GM12892 (cell line): Measurements from ENCODE around the gene NPM3.
"Not testable (repeated sequence)": the region's sequence is repeated elsewhere in the genome, so short reads cannot be mapped to it uniquely, and the experiment has no call there.

ENCODE experiments used
- DNase-seq: peaks from one replicate; pipeline ENCODE4 v3.0.0; 2011; ENCODE audit not compliant: insufficient read length
- FAIRE-seq: peaks from 2 replicates; lab custom pipeline; 2011; peaks lifted over from hg19 to GRCh38; lab: Jason Lieb, UNC
- POLR2A ChIP-seq: IDR thresholded peaks from 2 replicates; pipeline ENCODE4 v1.6.1; 2011; ENCODE audit warnings: low read depth, low read length, control low read depth
- POLR2AphosphoS5 ChIP-seq: IDR thresholded peaks from 2 replicates; pipeline ENCODE4 v1.6.1; 2011; ENCODE audit warnings: low read depth, low read length, control low read depth
- TAF1 ChIP-seq: IDR thresholded peaks from 2 replicates; pipeline ENCODE4 v1.6.1; 2011; ENCODE audit warnings: low read depth, mild to moderate bottlenecking, control low read depth, low read length, borderline replicate concordance

The NPM3 gene

DNA sequence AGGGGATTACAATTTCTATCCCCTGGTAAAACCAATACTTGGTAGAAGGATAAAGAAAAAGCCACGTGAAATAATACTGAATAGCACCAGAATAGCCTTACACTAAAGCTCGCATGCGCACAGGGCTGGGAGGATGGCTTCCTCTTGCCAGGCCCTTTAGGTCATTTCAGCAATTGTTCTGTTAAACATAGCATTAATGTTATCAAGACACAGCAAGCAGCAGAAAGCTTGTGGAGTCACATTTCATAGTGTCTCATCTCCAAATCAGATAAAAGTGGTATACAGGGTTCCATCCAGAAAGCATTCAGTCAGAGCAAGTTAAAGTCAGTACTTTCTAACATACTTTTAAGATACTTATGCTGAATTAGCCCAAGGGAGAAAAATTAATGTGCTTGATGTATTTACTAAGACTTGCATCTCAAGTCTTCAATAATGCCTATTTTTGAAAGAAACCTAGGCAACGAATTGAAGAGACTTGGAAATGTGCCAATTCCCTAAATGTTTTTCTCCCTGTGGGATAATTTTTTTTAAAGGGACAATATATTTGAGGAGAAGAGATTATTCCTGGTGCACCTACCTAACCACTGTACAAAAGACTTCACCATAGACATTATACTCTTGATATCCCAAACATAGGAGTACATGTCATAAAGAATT is 14.3 kb upstream of the NPM3 start:
- TF ChIP-seq POLR2A (no peak), POLR2AphosphoS5 (no peak), TAF1 (no peak)
- DNase-seq (no peak), FAIRE-seq (no peak)

DNA sequence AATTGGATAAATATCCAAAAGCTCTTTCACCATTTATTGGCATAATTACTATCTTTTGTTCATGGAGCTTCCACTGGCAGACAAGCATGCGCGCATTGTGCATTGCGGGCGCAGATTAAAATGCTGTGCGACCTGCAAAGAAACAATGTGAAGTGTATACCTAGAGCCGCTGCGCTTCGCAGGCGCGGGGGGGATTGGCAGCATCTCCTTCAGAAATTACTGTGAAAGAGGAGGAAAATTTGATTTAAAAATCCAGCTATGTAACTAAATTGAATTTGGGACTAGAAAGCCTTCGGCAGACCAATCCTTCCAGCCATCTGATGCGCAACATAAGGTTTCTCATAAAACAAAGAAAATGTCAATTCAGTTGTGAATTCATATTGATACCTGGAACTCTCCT is 10.3 kb upstream of the NPM3 start:
- no peak for DNase-seq
- FAIRE-seq: no peak
- TF ChIP-seq POLR2AphosphoS5 (no peak), TAF1 (no peak), POLR2A (no peak)

DNA sequence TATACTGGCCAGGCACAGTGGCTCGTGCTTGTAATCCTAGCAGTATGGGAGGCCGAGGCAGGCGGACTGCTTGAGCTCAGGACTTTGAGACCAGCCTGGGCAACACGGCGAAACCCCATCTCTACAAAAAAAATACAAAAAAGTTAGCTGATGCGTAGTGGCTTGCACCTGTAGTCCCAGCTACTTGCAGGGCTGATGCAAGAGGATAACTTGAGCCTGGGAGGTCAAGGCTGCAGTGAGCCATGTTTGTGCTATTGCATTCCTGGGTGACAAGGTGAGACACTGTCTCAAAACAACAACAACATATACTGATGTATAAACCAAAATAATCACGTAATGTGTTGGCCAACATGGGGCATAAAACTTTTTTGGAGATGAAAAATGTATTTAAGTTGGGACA is 6.4 kb upstream of the NPM3 start:
- TF ChIP-seq POLR2A (no peak), TAF1 (no peak), POLR2AphosphoS5 (no peak; the same call in 1 of the 2 replicates)
- no peak for DNase-seq
- no peak for FAIRE-seq

GRCh38 chr10:101789231-101789630 is 6.0 kb upstream of the NPM3 start:
- not testable (repeated sequence) for DNase-seq, FAIRE-seq

GRCh38 chr10:101785801-101786200 is 2.6 kb upstream of the NPM3 start:
- DNase-seq (no peak), FAIRE-seq (no peak)
- TF ChIP-seq POLR2A (no peak), TAF1 (no peak), POLR2AphosphoS5 (peak; percentile 32; the same call in 1 of the 2 replicates)

DNA sequence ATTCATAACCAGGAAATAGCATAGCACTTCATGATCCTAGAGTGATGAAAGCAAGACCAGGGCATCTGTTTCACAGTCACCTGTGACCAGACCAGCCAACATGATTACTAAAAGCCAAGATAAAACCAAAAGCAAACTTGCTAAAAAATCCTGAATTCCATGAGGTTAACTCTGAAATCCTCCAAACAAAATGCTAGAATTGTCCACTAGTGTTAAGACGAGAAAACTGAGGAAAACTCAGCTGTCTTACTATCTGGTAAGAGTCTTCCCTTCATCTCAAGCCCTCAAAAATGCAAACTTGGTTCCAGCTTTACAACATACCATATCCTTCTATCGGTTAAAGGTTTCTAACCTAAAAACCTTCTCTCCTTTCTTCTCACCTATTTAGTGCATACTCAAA is 1.3 kb upstream of the NPM3 start:
- TF ChIP-seq POLR2A: 0 out of 2 replicates have a peak, but pooled peaks have one; percentile 52
- no peak for TF ChIP-seq TAF1
- no peak for TF ChIP-seq POLR2AphosphoS5
- FAIRE-seq: no peak
- no peak for DNase-seq

GRCh38 chr10:101783736-101784118 is 481 bp upstream of the NPM3 start:
- DNase-seq (no peak), FAIRE-seq (peak; percentile 36)
- 0 out of 2 replicates have a peak, but pooled peaks have one; percentile 28 for TF ChIP-seq POLR2AphosphoS5
- TF ChIP-seq POLR2A: no peak

- no peak for TF ChIP-seq POLR2AphosphoS5
- no peak for TF ChIP-seq TAF1
- FAIRE-seq (no peak), DNase-seq (no peak)
Observed at GRCh38 chr10:101781984-101782810, 1.0 kb downstream of the NPM3 start.

GRCh38 chr10:101781655-101781983 is 1.6 kb downstream of the NPM3 start:
- TF ChIP-seq POLR2A (no peak), POLR2AphosphoS5 (no peak), TAF1 (no peak)
- DNase-seq: no peak
- FAIRE-seq: no peak

DNA sequence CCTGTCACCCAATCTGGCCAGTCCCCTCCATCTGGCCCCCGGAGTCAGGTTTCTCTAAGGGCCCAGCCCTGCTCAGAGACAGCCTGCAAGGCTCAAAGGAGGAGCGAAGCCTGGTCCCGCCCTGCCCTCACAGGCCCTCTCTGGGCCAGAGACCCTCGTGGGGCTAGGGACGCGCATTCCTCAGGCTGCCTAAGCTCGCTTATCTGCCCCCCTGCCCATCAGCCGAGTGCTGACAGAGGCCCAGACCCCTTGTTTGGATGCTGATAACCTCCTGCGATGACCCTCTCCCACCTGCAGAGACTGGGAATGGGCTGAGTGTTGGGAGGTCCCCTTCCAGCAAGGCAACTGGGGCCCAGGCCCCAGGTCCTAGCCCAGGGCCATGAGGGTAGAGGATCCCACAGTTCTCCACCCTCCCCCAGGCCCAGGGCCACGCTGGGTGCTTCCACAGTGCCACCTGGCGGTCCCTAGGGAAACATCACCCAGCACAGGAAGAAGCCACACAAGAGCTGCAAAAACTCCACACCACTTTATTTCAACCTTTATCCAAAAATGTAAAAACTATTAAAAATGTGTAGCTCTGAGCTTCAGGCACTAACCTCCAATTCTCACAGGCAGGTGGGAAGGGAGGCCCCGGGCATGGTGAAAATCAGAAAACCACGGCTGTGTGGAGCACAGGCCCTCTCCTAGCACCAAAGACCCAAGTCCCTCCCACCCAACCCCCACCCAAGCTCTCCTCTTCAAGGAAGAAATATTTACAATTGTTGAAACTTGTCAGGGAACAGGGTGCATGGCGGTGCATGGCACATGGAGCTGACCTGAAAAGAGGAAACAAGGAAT is 2.2 kb downstream of the NPM3 start:
- peak; percentile 80 for DNase-seq
- TF ChIP-seq POLR2A: no peak
- TF ChIP-seq POLR2AphosphoS5: no peak
- TF ChIP-seq TAF1: no peak
- FAIRE-seq: peak; percentile 82

- DNase-seq (no peak), FAIRE-seq (peak; percentile 67)
- TF ChIP-seq POLR2A (no peak), POLR2AphosphoS5 (no peak), TAF1 (no peak)
Observed at GRCh38 chr10:101780187-101780817, 2.9 kb downstream of the NPM3 start.
